Memory B cell (primary cell): ENCODE data around the gene COL1A2.

Experiments
- ATAC-seq: fragments of 150-1000 bp; cut with Tn5 transposase; 2 replicates; pipeline ENCODE4 v1.10.0; 2021; ENCODE audit warnings: low read depth, mild to moderate bottlenecking, moderate library complexity
- DNase-seq, 2 donors: peaks; one replicate each; pipeline ENCODE4 v3.0.0; 2022; ENCODE audit warnings: low spot score in 2 of 2
- H3K27ac Mint-ChIP-seq: one replicate; pipeline ENCODE4 v1.8.0; 2022; ENCODE audit warnings: mild to moderate bottlenecking, moderate library complexity, mixed read lengths
- H3K27me3 Mint-ChIP-seq: one replicate; pipeline ENCODE4 v1.8.0; 2022; ENCODE audit warnings: mixed read lengths
- H3K36me3 Mint-ChIP-seq: one replicate; pipeline ENCODE4 v1.8.0; 2022; ENCODE audit warnings: mild to moderate bottlenecking, mixed read lengths
- H3K4me1 Mint-ChIP-seq: one replicate; pipeline ENCODE4 v1.8.0; 2022; ENCODE audit warnings: mixed read lengths
- H3K4me3 Mint-ChIP-seq: one replicate; pipeline ENCODE4 v1.8.0; 2022; ENCODE audit warnings: mild to moderate bottlenecking, moderate library complexity, mixed read lengths
- H3K9me3 Mint-ChIP-seq: one replicate; pipeline ENCODE4 v1.8.0; 2022; ENCODE audit warnings: mixed read lengths

Gene COL1A2

DNA sequence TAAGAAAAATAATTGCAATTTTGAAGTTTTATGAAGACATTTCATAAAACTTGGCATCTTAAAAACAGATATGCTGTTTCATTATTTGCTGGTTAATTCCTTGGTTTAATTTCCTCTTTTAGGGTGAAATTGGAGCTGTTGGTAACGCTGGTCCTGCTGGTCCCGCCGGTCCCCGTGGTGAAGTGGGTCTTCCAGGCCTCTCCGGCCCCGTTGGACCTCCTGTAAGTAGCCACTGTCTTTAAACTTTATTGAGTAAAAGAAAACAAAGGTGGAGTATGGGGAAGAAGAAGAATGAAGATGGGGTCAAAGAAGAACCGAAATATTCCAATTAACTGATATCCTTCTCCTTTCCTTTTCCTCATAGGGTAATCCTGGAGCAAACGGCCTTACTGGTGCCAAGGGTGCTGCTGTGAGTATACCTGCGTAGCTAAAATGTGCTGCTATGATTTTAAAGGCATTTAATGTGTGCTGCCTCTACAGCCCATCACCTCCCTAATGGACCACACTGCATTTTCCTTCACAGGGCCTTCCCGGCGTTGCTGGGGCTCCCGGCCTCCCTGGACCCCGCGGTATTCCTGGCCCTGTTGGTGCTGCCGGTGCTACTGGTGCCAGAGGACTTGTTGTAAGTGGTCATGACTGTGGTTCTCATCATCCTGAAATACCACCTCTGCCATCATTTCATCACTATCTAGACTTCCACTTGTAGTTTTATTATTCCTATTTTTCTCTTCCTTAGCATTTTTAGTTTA, 14.7 kb downstream of the COL1A2 start:
- no peak overlapping the region for H3K27ac Mint-ChIP-seq
- H3K9me3 Mint-ChIP-seq, result no peaks in the 10 kb centered on the region
- ATAC-seq, result no peak
- H3K4me3 Mint-ChIP-seq, result no peak overlapping the region
- no peak for DNase-seq
- peaks cover 5% of the 10 kb centered on the region for H3K4me1 Mint-ChIP-seq
- H3K36me3 Mint-ChIP-seq, result no peaks in the 10 kb centered on the region
- peaks cover 4% of the 10 kb centered on the region for H3K27me3 Mint-ChIP-seq

DNA sequence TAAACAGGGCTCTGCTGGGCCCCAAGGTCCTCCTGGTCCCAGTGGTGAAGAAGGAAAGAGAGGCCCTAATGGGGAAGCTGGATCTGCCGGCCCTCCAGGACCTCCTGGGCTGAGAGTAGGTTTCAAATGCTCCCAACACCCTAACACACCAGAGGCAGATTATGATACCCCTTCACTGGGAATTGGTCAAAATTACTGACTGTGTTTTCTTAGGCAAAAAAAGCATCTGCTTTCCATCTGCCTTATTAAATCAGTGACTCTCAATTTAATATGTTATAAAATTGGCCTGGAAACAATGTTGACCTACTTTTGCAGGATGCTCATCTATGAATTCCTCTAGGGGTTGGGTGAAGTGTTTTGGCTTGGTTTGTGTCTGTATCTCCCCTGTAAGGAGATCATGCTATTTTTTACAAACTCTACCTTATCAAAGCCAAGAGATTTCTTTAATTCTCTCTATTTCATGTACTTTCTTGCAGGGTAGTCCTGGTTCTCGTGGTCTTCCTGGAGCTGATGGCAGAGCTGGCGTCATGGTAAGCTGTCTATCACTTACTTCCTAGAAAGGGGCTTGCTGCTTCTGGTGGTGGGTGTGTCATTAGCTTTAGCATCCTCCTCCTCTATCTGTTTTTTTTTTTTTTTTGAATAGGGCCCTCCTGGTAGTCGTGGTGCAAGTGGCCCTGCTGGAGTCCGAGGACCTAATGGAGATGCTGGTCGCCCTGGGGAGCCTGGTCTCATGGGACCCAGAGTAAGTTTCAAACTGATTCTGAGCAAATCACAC, 15.9 kb downstream of the COL1A2 start:
- Mint-ChIP-seq H3K27ac (no peak overlapping the region), H3K4me3 (peak overlapping the region; percentile 64), H3K4me1 (peaks cover 5% of the 10 kb centered on the region), H3K9me3 (no peaks in the 10 kb centered on the region), H3K27me3 (peaks cover 4% of the 10 kb centered on the region), H3K36me3 (no peaks in the 10 kb centered on the region)
- no peak for DNase-seq
- ATAC-seq, result peak; percentile 77

DNA sequence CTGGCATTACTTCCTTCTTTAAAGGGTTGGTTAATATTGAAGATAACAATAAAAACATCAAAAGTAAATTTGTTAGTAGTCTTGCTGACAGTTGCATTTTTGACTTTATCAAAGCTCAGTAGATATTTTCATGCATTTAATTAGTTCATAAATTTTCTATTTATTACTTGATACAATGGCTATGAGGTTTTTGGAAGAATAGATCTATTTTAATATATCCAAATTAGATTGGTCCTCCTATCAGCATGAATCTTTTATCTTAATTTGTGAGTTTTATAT, 16.4 kb downstream of the COL1A2 start:
- Mint-ChIP-seq H3K27me3 (peaks cover 4% of the 10 kb centered on the region), H3K27ac (no peak overlapping the region), H3K36me3 (no peaks in the 10 kb centered on the region), H3K4me1 (peaks cover 5% of the 10 kb centered on the region), H3K9me3 (no peaks in the 10 kb centered on the region), H3K4me3 (peak overlapping the region; percentile 64)
- DNase-seq (no peak), ATAC-seq (no peak)

DNA sequence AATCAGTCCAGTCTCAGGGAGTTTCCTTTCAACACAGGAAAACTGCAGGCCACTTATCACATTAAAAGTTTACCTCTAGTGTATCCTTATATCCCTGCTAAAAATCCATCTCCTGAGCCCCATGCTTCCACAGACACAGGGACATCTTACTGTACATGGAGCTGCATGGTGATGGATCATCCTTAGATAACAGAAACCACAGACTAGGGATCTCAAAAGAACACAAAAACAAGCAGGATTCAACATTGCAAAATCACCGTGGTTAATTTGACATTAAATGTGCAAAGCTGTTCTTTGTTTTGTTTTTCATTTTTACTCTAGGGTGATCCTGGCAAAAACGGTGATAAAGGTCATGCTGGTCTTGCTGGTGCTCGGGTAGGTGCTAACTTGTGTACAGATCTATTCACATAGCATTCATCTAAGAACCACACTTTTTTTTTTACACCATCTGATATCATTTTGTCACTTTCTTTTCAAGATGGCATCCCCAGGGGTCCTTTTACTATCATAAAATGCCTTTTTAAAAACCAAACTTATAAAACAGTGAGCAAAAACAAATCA, 18.1 kb downstream of the COL1A2 start:
- Mint-ChIP-seq H3K36me3 (no peaks in the 10 kb centered on the region), H3K4me3 (no peak overlapping the region), H3K27me3 (peaks cover 4% of the 10 kb centered on the region), H3K27ac (no peak overlapping the region), H3K4me1 (peaks cover 5% of the 10 kb centered on the region), H3K9me3 (no peaks in the 10 kb centered on the region)
- ATAC-seq (no peak), DNase-seq (no peak)

DNA sequence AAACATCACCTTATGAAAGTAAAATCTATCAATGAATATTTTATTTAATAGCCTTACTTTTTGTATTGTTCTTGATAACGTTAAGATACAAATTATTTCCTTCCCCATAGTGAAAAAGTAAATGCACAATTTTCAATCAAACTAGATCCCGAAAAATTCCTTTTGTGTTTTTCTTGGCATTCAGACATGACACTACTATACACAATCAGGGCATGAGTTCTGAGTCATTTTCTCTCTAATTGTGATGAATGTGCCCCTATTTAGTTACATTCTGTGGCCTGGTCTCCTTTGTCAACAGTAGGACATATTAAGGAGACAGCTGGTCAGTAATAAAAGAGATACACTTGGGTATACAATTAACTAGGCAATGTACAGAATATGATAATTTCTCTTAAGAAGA, 19.8 kb downstream of the COL1A2 start:
- H3K27me3 Mint-ChIP-seq, result no peaks in the 10 kb centered on the region
- H3K36me3 Mint-ChIP-seq, result no peaks in the 10 kb centered on the region
- no peak for ATAC-seq
- no peak overlapping the region for H3K27ac Mint-ChIP-seq
- no peak overlapping the region for H3K4me3 Mint-ChIP-seq
- H3K9me3 Mint-ChIP-seq, result no peaks in the 10 kb centered on the region
- no peak for DNase-seq
- peaks cover 5% of the 10 kb centered on the region for H3K4me1 Mint-ChIP-seq

DNA sequence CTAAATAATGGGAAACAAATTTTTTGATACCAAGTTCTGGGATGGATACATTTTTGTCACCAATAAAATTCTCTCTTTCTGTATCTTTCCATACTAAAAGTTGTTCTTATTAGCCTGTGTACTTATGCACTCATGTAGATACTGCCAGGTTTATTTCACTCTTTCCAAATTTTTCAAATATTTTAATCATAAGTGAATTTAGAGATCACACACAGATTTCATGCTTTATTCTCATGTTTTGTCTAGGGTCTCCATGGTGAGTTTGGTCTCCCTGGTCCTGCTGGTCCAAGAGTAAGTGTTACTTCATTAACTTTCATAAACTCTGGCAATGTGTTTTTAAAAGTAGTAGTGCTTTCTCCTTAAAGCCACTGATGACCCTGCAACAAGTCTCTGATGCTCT, 20.3 kb downstream of the COL1A2 start:
- Mint-ChIP-seq H3K4me3 (no peak overlapping the region), H3K4me1 (peaks cover 5% of the 10 kb centered on the region)

DNA sequence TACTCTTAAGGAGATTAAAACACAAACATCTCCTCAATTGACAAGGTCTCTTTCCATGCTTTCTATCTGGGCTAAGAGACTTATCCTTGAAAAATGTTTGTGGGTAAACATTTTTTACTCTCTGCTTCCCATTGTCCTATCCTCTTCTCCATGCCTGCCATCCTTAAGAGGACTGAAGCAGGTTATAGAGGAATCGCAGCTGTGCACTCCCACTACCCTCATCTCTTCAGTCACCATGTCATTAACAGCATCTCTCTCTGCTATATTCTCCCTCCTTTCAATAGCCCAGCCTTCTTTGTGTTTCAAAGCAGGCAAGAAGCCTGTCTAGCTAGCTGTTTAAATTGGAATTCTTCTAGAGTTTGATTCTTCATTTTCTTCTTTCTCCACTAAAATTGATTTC, 22.6 kb downstream of the COL1A2 start:
- Mint-ChIP-seq H3K36me3 (peaks cover 2% of the 10 kb centered on the region), H3K9me3 (no peaks in the 10 kb centered on the region), H3K4me3 (no peak overlapping the region), H3K4me1 (no peaks in the 10 kb centered on the region), H3K27me3 (peaks cover 2% of the 10 kb centered on the region), H3K27ac (no peak overlapping the region)
- ATAC-seq, result no peak
- no peak for DNase-seq

More for the DNA sequence above, 20.3 kb downstream of the COL1A2 start:
- DNase-seq, result no peak
- Mint-ChIP-seq H3K9me3 (no peaks in the 10 kb centered on the region), H3K36me3 (no peaks in the 10 kb centered on the region), H3K27ac (no peak overlapping the region), H3K27me3 (no peaks in the 10 kb centered on the region)
- no peak for ATAC-seq

DNA sequence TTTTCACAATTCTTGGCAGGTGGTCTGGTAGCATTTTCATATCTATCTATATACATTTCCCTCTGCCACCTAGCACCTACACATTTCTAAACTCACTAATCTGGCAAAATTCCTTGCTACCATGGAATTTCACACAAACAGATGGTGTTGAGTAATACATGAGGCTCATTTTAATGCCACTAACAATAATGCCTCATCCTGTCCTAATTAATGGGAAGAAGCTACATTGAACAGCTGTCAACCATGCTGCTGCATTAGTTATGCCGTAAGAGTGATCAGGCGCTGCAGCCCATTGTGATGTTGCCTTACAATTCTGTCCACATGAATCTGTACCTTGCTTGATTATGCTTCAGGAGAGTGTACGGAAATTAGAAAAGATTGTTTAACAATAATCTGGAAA, 23.2 kb downstream of the COL1A2 start:
- peaks cover 2% of the 10 kb centered on the region for H3K27me3 Mint-ChIP-seq
- DNase-seq (no peak), ATAC-seq (no peak)
- H3K4me3 Mint-ChIP-seq, result no peak overlapping the region
- H3K4me1 Mint-ChIP-seq, result no peaks in the 10 kb centered on the region
- H3K27ac Mint-ChIP-seq, result no peak overlapping the region
- no peaks in the 10 kb centered on the region for H3K9me3 Mint-ChIP-seq
- H3K36me3 Mint-ChIP-seq, result peaks cover 2% of the 10 kb centered on the region

DNA sequence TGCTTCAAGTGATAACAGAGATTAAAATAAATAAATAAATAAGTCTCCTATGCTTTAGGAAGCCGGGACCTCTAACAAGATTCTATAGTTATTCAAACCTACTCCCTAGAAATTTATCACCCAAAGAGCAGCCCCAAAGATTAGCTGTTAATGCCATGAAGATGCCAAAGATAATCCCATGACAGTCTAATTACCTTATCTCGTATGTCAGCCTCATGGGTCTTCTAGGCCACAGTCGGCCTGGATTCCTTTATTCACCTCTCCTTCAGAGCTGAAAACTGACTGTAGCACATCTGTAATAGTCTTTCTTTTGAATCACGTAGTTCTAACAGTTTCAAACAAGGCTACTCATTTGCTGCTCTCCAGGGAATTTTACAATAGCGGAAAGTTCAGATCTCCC, 24.2 kb downstream of the COL1A2 start:
- DNase-seq (no peak), ATAC-seq (no peak)
- Mint-ChIP-seq H3K4me1 (no peaks in the 10 kb centered on the region), H3K27me3 (peaks cover 4% of the 10 kb centered on the region), H3K4me3 (no peak overlapping the region), H3K9me3 (no peaks in the 10 kb centered on the region), H3K27ac (no peak overlapping the region), H3K36me3 (peaks cover 2% of the 10 kb centered on the region)

DNA sequence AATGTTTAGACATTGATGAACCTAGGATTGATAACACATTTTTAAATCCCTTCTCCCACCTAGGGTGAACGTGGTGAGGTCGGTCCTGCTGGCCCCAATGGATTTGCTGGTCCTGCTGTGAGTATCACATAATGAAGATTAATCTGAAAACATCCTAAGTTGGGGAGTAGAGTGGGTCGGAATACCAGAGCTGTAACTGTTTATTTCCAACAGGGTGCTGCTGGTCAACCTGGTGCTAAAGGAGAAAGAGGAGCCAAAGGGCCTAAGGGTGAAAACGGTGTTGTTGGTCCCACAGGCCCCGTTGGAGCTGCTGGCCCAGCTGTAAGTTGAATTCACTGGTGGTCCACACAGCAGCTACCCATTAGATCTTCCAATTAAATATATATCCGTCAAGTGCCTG, 25.6 kb downstream of the COL1A2 start:
- ATAC-seq, result no peak
- peaks cover 4% of the 10 kb centered on the region for H3K27me3 Mint-ChIP-seq
- no peak overlapping the region for H3K4me3 Mint-ChIP-seq
- H3K4me1 Mint-ChIP-seq, result no peaks in the 10 kb centered on the region
- no peak overlapping the region for H3K27ac Mint-ChIP-seq
- H3K36me3 Mint-ChIP-seq, result peaks cover 2% of the 10 kb centered on the region
- DNase-seq, result no peak
- no peaks in the 10 kb centered on the region for H3K9me3 Mint-ChIP-seq

DNA sequence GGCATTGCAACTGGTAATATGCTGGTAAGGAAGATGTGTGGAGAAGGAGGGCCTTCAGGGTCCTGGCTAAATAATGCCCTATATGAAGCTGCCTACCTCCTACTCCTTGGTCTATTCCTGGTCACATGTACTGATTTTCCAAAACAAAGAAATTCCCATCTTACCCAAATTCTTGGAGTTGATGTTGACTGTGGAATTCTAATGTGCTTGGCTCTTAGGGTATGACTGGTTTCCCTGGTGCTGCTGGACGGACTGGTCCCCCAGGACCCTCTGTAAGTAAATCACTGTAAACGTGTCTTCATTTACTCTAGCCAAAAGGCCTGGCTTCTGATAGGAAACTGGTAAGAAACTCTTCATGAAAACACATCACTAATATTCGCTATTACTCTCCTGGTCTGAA, 27.0 kb downstream of the COL1A2 start:
- Mint-ChIP-seq H3K9me3 (no peaks in the 10 kb centered on the region), H3K4me1 (no peaks in the 10 kb centered on the region), H3K27me3 (peaks cover 4% of the 10 kb centered on the region), H3K4me3 (no peak overlapping the region), H3K36me3 (peaks cover 2% of the 10 kb centered on the region), H3K27ac (no peak overlapping the region)
- DNase-seq, result no peak
- ATAC-seq, result no peak

DNA sequence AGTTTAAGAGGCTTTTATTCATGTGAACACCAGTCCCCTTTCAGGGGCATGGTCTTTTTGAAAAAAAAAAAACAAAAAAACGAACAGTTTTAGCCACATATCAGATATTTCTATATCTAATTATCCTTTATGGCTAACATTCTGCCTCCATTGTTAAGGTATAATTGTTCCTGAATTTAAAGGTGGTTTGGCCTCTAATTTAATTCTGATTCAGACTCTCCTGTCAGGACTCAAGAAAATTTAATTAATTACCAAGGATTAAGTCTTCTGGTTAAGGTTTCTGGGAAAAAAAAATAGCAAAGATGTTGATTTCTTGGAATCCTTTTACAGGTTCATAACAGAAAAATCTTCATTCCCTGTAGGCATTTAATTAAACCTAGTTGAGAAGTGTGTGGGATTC, 27.4 kb downstream of the COL1A2 start:
- peaks cover 2% of the 10 kb centered on the region for H3K36me3 Mint-ChIP-seq
- no peaks in the 10 kb centered on the region for H3K9me3 Mint-ChIP-seq
- ATAC-seq (no peak), DNase-seq (no peak)
- H3K27me3 Mint-ChIP-seq, result peaks cover 4% of the 10 kb centered on the region
- H3K27ac Mint-ChIP-seq, result no peak overlapping the region
- H3K4me1 Mint-ChIP-seq, result no peaks in the 10 kb centered on the region
- H3K4me3 Mint-ChIP-seq, result no peak overlapping the region

DNA sequence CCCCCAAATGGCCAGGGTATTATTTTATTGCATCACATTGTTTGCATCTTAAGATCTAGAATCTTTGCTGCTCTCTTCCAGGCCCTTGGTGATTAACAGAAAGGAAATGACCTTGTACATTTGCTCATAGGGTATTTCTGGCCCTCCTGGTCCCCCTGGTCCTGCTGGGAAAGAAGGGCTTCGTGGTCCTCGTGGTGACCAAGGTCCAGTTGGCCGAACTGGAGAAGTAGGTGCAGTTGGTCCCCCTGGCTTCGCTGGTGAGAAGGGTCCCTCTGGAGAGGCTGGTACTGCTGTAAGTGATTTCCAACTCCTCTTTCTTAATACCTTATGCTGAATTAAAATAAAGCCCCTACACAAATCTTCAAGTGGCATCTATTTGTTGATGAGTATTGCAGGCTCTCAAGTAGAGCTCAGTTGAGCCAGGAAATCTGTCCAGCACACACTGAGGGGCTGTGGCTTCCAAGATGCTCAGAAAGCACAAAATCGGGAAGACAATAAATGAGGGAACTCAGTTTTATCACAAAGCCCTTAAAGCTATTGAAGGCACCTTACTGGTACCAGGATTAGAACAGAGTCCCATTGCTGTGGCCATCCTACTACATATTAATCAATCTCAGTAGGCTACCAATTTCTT, 28.2 kb downstream of the COL1A2 start:
- peaks cover 2% of the 10 kb centered on the region for H3K36me3 Mint-ChIP-seq
- H3K4me3 Mint-ChIP-seq, result no peak overlapping the region
- no peaks in the 10 kb centered on the region for H3K9me3 Mint-ChIP-seq
- no peaks in the 10 kb centered on the region for H3K4me1 Mint-ChIP-seq
- no peak for DNase-seq
- H3K27ac Mint-ChIP-seq, result no peak overlapping the region
- ATAC-seq, result no peak
- H3K27me3 Mint-ChIP-seq, result peaks cover 4% of the 10 kb centered on the region
